Left ventricle myocardium inferior (tissue), 1 donor: ENCODE results near the gene TUBB1. TPM values are rescaled to one million over a fixed set of nuclear protein-coding genes. Genes with fewer than 3 reads are reported as not detected.

Source experiments
- DNase-seq: peaks from one replicate; pipeline ENCODE4 v3.0.0-alpha.2; 2020
- H3K27ac ChIP-seq: fragments of 200-600 bp; replicated peaks from 2 replicates; pipeline ENCODE4 v1.8.0; 2021
- H3K27me3 ChIP-seq: fragments of 200-600 bp; 2 replicates; pipeline ENCODE4 v1.8.0; 2021; ENCODE audit warnings: low read depth
- H3K36me3 ChIP-seq: fragments of 200-600 bp; 2 replicates; pipeline ENCODE4 v1.8.0; 2021
- H3K4me1 ChIP-seq: fragments of 200-600 bp; 2 replicates; pipeline ENCODE4 v1.8.0; 2021
- H3K4me3 ChIP-seq: fragments of 200-600 bp; 2 replicates; pipeline ENCODE4 v1.8.0; 2021; ENCODE audit warnings: mild to moderate bottlenecking, moderate library complexity
- H3K9me3 ChIP-seq: fragments of 200-600 bp; replicated peaks from 2 replicates; pipeline ENCODE4 v1.8.0; 2021
- CTCF ChIP-seq: fragments of 200-600 bp; IDR thresholded peaks from 2 replicates; pipeline ENCODE4 v1.8.0; 2021; ENCODE audit warnings: antibody characterized with exemption, mild to moderate bottlenecking, borderline replicate concordance
- intact Hi-C: fragments of 100-400 bp; cut with micrococcal nuclease; formaldehyde crosslinking; loops from one replicate; pipeline ENCODE4 v1.11.0; 2022
- total RNA-seq: library from RNA; stranded (reverse); fragmentation: NEBNext Ultra II Directional; extraction: Animal tissue kit (Norgen Biotek cat#: 25700); gene quantifications from one replicate; pipeline ENCODE4 v1.2.1, GENCODE V29; 2021
- donor health status: DM: no; HTN: yes; CAD: no; lungs with severe emphysema.

Gene TUBB1
- total RNA-seq, 1 donor from 2014 or later = 0.30 TPM

DNA sequence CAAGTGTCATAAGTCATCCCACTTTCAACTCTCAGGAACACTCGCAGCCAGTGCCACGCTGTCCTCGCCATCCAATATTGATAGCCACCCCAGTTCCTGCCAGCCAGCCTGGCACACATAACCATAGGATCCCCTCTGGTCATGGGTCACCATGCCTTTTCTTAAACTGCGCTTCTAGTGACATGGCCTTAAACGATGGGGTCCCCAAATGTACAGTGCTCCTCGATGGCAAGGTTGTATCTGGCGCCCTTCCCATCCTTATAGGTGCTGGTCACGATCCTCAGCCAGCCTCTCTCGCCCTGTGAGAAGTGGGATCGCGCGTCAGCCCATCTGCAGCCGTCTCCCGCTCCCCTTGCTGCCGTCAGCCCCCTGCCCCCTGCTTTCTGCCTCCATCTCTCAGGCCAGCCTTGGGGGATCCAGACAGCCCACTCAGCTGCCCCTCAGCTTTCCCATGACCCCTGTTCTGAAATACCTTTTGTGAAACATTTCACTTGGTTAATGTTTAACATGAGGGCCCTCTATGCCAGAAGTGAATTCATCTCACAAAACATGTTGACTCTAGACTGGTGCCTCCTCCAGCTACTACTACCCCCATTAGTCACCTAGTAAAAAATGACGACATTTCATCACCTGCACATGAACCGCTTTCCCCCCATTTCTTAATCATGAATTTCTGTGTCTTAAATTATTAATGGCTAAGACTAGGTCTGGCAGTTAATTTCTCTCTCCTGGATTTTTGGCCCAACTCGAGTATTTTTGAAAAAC lies 23.6 kb upstream of the TUBB1 start:
- intact Hi-C loops = no loop called here
- Histone ChIP-seq H3K4me3 (no peak overlapping the region), H3K36me3 (peaks cover 99% of the 10 kb centered on the region), H3K9me3 (no peaks in the 10 kb centered on the region), H3K27ac (peak overlapping the region; percentile 55), H3K4me1 (peaks cover 33% of the 10 kb centered on the region), H3K27me3 (no peaks in the 10 kb centered on the region)
- DNase-seq = no peak
- TF ChIP-seq CTCF = no peak

DNA sequence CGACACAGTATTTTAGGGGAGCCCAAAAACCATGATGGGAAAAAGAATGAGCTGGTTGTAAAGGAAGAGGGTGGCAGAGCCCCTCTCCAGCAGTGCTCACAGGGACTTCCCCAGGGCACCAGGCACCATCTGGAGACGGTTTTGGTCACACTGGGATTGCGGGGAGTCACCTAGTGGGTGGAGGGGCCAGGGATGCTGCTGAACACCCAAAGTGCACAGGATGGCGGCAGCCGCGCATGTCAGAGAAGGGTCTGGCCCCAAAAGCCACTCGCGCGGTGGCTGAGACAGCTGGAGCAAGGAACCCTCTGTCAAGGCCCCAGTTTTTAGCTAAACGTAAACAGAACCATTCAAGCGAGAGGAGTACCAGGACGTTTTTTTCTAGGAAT lies 23.0 kb upstream of the TUBB1 start:
- no peak for TF ChIP-seq CTCF
- Histone ChIP-seq H3K9me3 (no peaks in the 10 kb centered on the region), H3K36me3 (peaks cover 99% of the 10 kb centered on the region), H3K27me3 (no peaks in the 10 kb centered on the region), H3K4me3 (no peak overlapping the region), H3K27ac (no peak overlapping the region), H3K4me1 (peaks cover 33% of the 10 kb centered on the region)
- intact Hi-C loops = no loop called here
- no peak for DNase-seq

- H3K9me3 ChIP-seq = no peaks in the 10 kb centered on the region
- H3K4me1 ChIP-seq = peaks cover 28% of the 10 kb centered on the region
- intact Hi-C loops = no loop called here
- no peaks in the 10 kb centered on the region for H3K27me3 ChIP-seq
- no peak for TF ChIP-seq CTCF
- H3K4me3 ChIP-seq = no peak overlapping the region
- no peak overlapping the region for H3K27ac ChIP-seq
- peaks cover 98% of the 10 kb centered on the region for H3K36me3 ChIP-seq
- DNase-seq = no peak
Observed at GRCh38 chr20:58997141-58997770, 22.0 kb upstream of the TUBB1 start.

GRCh38 chr20:58998656-58999055 lies 20.6 kb upstream of the TUBB1 start:
- H3K4me1 ChIP-seq = peaks cover 28% of the 10 kb centered on the region
- H3K36me3 ChIP-seq = peaks cover 84% of the 10 kb centered on the region
- no peaks in the 10 kb centered on the region for H3K9me3 ChIP-seq
- intact Hi-C loops = no loop called here
- no peak for TF ChIP-seq CTCF
- DNase-seq = no peak
- H3K4me3 ChIP-seq = no peak overlapping the region
- no peak overlapping the region for H3K27ac ChIP-seq
- no peaks in the 10 kb centered on the region for H3K27me3 ChIP-seq

- peaks cover 67% of the 10 kb centered on the region for H3K36me3 ChIP-seq
Observed at GRCh38 chr20:59000326-59000725, 18.9 kb upstream of the TUBB1 start.

More at GRCh38 chr20:59000326-59000725, 18.9 kb upstream of the TUBB1 start:
- no peak overlapping the region for H3K27ac ChIP-seq
- peaks cover 28% of the 10 kb centered on the region for H3K4me1 ChIP-seq
- H3K4me3 ChIP-seq = no peak overlapping the region
- intact Hi-C loops = no loop called here
- H3K27me3 ChIP-seq = no peaks in the 10 kb centered on the region
- no peak for DNase-seq
- TF ChIP-seq CTCF = no peak
- no peaks in the 10 kb centered on the region for H3K9me3 ChIP-seq
